ENCODE data around the gene ZNF672.

The ZNF672 gene

DNA sequence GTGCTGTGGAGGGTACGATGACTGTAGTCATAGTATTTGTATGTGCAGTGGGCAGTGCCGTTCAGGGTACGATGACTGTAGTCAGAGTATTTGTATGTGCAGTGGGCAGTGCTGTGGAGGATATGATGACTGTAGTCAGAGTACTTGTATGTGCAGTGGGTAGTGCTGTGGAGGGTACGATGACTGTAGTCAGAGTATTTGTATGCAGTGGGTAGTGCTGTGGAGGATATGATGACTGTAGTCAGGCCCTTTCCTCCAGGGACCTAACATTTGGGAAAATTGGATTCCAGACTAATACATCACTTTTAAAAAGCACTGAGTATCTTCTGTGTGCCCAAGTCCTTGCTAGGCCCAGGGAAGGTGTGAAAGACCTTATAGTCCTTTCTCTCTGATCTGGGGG, 2.9 kb downstream of the ZNF672 start:
- Histone ChIP-seq H3K9me3 (ENCODE audit: insufficient read depth, low read depth, low read length) (no peaks in the 10 kb centered on the region), H3K9ac (ENCODE audit: low read depth, low read length, poor library complexity, severe bottlenecking) (peak overlapping the region; percentile 76), H3F3A (ENCODE audit: low read depth) (no peaks in the 10 kb centered on the region), H3K79me2 (ENCODE audit: insufficient read depth, low read length) (peaks cover 45% of the 10 kb centered on the region), H3K27me3 (ENCODE audit: insufficient read depth, low read length, poor library complexity, severe bottlenecking) (no peaks in the 10 kb centered on the region), H3K36me3 (ENCODE audit: insufficient read depth, low read length) (peaks cover 17% of the 10 kb centered on the region; the same call in 1 of the 2 replicates), H3K4me3 (ENCODE audit: low read length, poor library complexity, severe bottlenecking) (peak overlapping the region; percentile 42), H3K4me2 (ENCODE audit: low read depth, low read length, poor library complexity, severe bottlenecking) (peak overlapping the region; percentile 76), H4K20me1 (ENCODE audit: insufficient read depth, low read length, poor library complexity, severe bottlenecking) (no peaks in the 10 kb centered on the region), H2AFZ (ENCODE audit: low read length) (no peak overlapping the region), H3K4me1 (ENCODE audit: insufficient read depth, low read length, poor library complexity, severe bottlenecking) (peaks cover 48% of the 10 kb centered on the region), H3K9me2 (replicated peaks; ENCODE audit: low read depth, low read length) (no peaks in the 10 kb centered on the region)
- TF ChIP-seq, protein P1, sequence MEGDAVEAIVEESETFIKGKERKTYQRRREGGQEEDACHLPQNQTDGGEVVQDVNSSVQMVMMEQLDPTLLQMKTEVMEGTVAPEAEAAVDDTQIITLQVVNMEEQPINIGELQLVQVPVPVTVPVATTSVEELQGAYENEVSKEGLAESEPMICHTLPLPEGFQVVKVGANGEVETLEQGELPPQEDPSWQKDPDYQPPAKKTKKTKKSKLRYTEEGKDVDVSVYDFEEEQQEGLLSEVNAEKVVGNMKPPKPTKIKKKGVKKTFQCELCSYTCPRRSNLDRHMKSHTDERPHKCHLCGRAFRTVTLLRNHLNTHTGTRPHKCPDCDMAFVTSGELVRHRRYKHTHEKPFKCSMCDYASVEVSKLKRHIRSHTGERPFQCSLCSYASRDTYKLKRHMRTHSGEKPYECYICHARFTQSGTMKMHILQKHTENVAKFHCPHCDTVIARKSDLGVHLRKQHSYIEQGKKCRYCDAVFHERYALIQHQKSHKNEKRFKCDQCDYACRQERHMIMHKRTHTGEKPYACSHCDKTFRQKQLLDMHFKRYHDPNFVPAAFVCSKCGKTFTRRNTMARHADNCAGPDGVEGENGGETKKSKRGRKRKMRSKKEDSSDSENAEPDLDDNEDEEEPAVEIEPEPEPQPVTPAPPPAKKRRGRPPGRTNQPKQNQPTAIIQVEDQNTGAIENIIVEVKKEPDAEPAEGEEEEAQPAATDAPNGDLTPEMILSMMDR (conservative IDR thresholded peaks at IDR 0.05; ENCODE audit: low read length) = no peak
- TF ChIP-seq EZH2phosphoT487 (IDR thresholded peaks at IDR 0.05; ENCODE audit: borderline replicate concordance) = no peak

DNA sequence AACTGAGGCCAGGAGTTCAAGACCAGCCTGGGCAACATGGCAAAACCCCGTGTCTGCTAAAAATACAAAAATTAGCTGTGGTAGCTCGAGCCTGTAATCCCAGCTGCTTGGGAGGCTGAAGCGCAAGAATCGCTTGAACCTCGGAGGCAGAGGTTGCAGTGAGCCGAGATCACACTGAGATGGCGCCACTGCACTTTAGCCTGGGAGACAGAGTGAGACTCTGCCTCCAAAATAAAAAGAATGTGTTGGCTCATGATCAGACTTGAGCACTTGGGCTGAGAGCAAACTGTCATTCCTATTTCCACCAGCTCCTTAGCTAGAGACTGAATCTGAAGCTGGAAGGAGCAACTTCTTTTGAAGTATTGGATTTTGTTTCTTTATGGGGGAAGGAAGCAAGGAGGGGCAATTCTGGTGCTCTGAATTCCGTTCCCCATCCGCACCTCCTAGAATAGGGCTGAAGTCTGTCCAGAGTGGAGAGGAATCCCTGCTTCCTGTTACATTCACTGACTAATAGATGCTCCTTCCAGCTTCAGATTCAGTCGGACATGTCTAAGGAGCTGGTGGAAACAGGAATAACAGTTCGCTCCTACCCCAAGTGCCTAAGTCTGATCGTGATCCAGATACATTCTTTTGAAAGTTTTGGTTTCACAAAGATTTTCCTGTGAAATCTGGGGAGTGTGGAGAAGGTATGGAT, 3.8 kb downstream of the ZNF672 start:
- Histone ChIP-seq H3K9ac (ENCODE audit: low read depth, low read length, poor library complexity, severe bottlenecking) (peak overlapping the region; percentile 76), H3K4me2 (ENCODE audit: low read depth, low read length, poor library complexity, severe bottlenecking) (peak overlapping the region; percentile 76), H2AFZ (ENCODE audit: low read length) (no peak overlapping the region), H3K4me3 (ENCODE audit: low read length, poor library complexity, severe bottlenecking) (peak overlapping the region; percentile 42), H3K9me2 (replicated peaks; ENCODE audit: low read depth, low read length) (no peaks in the 10 kb centered on the region), H3K9me3 (ENCODE audit: insufficient read depth, low read depth, low read length) (no peaks in the 10 kb centered on the region), H3K27me3 (ENCODE audit: insufficient read depth, low read length, poor library complexity, severe bottlenecking) (no peaks in the 10 kb centered on the region), H4K20me1 (ENCODE audit: insufficient read depth, low read length, poor library complexity, severe bottlenecking) (no peaks in the 10 kb centered on the region), H3F3A (ENCODE audit: low read depth) (no peaks in the 10 kb centered on the region), H3K79me2 (ENCODE audit: insufficient read depth, low read length) (peaks cover 45% of the 10 kb centered on the region), H3K36me3 (ENCODE audit: insufficient read depth, low read length) (peaks cover 25% of the 10 kb centered on the region; the same call in 1 of the 2 replicates), H3K4me1 (ENCODE audit: insufficient read depth, low read length, poor library complexity, severe bottlenecking) (peaks cover 48% of the 10 kb centered on the region)
- TF ChIP-seq EZH2phosphoT487 (IDR thresholded peaks at IDR 0.05; ENCODE audit: borderline replicate concordance) = no peak
- TF ChIP-seq, protein P1 (conservative IDR thresholded peaks at IDR 0.05; ENCODE audit: low read length) = peak; percentile 83

DNA sequence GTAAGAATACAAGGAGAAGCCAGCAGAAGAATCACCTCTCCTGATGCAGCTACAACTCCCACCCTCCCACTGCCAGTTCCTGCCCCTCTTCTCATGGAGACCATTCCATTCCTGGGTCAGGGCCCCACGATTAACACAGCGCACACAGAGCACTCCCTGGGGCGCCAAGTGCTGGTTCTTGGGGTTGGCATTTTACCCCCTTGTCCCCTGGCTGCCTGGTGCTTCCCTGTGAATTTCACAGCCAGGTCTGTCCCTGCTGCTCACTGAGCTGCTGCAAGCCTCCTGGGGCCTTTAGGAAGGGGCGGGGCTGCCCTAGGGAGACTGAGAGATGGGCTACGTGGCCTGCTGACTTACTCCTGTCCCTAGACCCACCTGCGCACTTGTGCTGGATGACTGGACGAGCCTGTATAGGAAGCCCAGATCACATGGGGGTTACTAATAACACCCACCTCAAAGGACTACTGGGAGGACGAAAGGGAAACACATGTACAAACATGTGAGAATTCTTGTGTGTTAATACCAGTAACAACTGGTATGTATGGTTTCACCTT, 4.8 kb downstream of the ZNF672 start:
- H3K79me2 ChIP-seq (ENCODE audit: insufficient read depth, low read length) = peaks cover 45% of the 10 kb centered on the region
- peaks cover 39% of the 10 kb centered on the region for H3K4me1 ChIP-seq (ENCODE audit: insufficient read depth, low read length, poor library complexity, severe bottlenecking)
- peak overlapping the region; percentile 76 for H3K9ac ChIP-seq (ENCODE audit: low read depth, low read length, poor library complexity, severe bottlenecking)

More for the DNA sequence above, 4.8 kb downstream of the ZNF672 start:
- no peak for TF ChIP-seq EZH2phosphoT487 (IDR thresholded peaks at IDR 0.05; ENCODE audit: borderline replicate concordance)
- TF ChIP-seq, protein P1 (conservative IDR thresholded peaks at IDR 0.05; ENCODE audit: low read length) = no peak
- Histone ChIP-seq H3K9me2 (replicated peaks; ENCODE audit: low read depth, low read length) (no peaks in the 10 kb centered on the region), H3K36me3 (ENCODE audit: insufficient read depth, low read length) (peaks cover 34% of the 10 kb centered on the region; the same call in 1 of the 2 replicates), H3K9me3 (ENCODE audit: insufficient read depth, low read depth, low read length) (no peaks in the 10 kb centered on the region), H3K4me3 (ENCODE audit: low read length, poor library complexity, severe bottlenecking) (peak overlapping the region; percentile 42), H4K20me1 (ENCODE audit: insufficient read depth, low read length, poor library complexity, severe bottlenecking) (no peaks in the 10 kb centered on the region), H3F3A (ENCODE audit: low read depth) (no peaks in the 10 kb centered on the region), H3K27me3 (ENCODE audit: insufficient read depth, low read length, poor library complexity, severe bottlenecking) (no peaks in the 10 kb centered on the region), H2AFZ (ENCODE audit: low read length) (no peak overlapping the region), H3K4me2 (ENCODE audit: low read depth, low read length, poor library complexity, severe bottlenecking) (peak overlapping the region; percentile 76)
